Type B pancreatic cell (in vitro differentiated cells): Measurements from ENCODE around the gene TMEM255B. TPM values are rescaled to one million over a fixed set of nuclear protein-coding genes. Genes with fewer than 3 reads are reported as not detected.

Experiments
- DNase-seq: peaks from one replicate; pipeline ENCODE4 v3.0.0; 2021; ENCODE audit warnings: mixed read lengths; ENCODE audit not compliant: unreplicated experiment; ENCODE audit errors: extremely low spot score
- H3K27ac Mint-ChIP-seq: 2 replicates; pipeline ENCODE4 v1.8.0; 2021; ENCODE audit warnings: mild to moderate bottlenecking, mixed read lengths
- H3K27me3 Mint-ChIP-seq: 2 replicates; pipeline ENCODE4 v1.8.0; 2021; ENCODE audit warnings: mixed read lengths
- H3K36me3 Mint-ChIP-seq: 2 replicates; pipeline ENCODE4 v1.8.0; 2021; ENCODE audit warnings: mixed read lengths
- H3K4me1 Mint-ChIP-seq: one replicate; pipeline ENCODE4 v1.8.0; 2021; ENCODE audit warnings: mixed read lengths; ENCODE audit not compliant: unreplicated experiment
- H3K4me3 Mint-ChIP-seq: 2 replicates; pipeline ENCODE4 v1.8.0; 2021; ENCODE audit warnings: mild to moderate bottlenecking, mixed read lengths
- H3K9me3 Mint-ChIP-seq: 2 replicates; pipeline ENCODE4 v1.8.0; 2021; ENCODE audit warnings: mixed read lengths
- total RNA-seq: library from RNA; stranded (reverse); gene quantifications from 2 replicates; pipeline ENCODE4 v1.2.1, GENCODE V29; 2021; ENCODE audit warnings: low replicate concordance
- TF ChIP-seq, protein P1 (sequence below): fragments of 200-600 bp; sonication (generic); conservative IDR thresholded peaks from 2 replicates; pipeline ENCODE4 v1.5.0; 2021; ENCODE audit warnings: antibody characterized with exemption, mild to moderate bottlenecking

The TMEM255B gene
- total RNA-seq, 1 donor from 2014 or later: 0.92 TPM

DNA sequence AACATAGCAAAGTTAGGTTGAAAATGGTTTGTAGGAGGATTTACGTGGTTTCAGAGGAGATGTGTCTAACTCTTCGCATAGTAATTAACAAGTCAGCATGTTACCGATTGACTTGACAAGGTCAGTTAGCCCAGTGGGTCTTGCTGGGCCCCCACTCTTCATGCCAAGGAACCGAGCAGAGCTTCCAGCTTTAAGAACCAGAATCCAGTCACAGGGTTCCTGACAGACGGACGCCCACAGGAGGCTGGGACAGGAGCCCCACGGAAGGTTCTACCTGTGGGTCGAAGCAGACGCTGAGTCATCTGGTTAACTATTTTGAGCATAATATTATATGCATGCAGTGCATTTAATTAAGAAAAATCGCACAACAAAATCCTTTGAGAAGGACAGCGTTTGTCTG lies 3.5 kb downstream of the TMEM255B start:
- no peaks in the 10 kb centered on the region for H3K36me3 Mint-ChIP-seq

DNA sequence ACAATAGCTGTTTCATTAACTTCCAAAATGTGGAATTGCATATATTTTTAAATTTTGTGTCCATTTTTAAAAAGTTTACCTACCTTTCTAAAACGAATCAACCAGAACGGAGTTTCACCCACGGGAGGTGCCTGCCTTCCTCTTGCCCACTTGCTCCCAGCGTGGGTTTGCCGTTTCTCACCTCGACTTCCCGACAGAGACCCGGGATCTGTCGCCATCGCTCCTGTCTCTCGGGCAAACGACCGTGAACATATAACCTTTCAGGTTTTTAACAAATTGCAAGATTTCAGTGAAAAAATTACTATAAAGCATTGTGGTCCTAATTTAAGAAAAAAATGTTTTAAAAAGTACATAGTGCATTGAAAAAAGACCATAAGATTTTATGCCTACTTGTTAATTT lies 4.2 kb downstream of the TMEM255B start:
- no peak overlapping the region for H3K27ac Mint-ChIP-seq
- H3K9me3 Mint-ChIP-seq: no peaks in the 10 kb centered on the region
- peaks cover 6% of the 10 kb centered on the region for H3K4me1 Mint-ChIP-seq
- no peaks in the 10 kb centered on the region for H3K36me3 Mint-ChIP-seq
- TF ChIP-seq, protein P1, sequence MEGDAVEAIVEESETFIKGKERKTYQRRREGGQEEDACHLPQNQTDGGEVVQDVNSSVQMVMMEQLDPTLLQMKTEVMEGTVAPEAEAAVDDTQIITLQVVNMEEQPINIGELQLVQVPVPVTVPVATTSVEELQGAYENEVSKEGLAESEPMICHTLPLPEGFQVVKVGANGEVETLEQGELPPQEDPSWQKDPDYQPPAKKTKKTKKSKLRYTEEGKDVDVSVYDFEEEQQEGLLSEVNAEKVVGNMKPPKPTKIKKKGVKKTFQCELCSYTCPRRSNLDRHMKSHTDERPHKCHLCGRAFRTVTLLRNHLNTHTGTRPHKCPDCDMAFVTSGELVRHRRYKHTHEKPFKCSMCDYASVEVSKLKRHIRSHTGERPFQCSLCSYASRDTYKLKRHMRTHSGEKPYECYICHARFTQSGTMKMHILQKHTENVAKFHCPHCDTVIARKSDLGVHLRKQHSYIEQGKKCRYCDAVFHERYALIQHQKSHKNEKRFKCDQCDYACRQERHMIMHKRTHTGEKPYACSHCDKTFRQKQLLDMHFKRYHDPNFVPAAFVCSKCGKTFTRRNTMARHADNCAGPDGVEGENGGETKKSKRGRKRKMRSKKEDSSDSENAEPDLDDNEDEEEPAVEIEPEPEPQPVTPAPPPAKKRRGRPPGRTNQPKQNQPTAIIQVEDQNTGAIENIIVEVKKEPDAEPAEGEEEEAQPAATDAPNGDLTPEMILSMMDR: no peak
- DNase-seq: no peak
- peaks cover 54% of the 10 kb centered on the region for H3K27me3 Mint-ChIP-seq
- H3K4me3 Mint-ChIP-seq: no peak overlapping the region

More for the DNA sequence above, 3.5 kb downstream of the TMEM255B start:
- Mint-ChIP-seq H3K4me1 (peaks cover 6% of the 10 kb centered on the region), H3K9me3 (no peaks in the 10 kb centered on the region), H3K27ac (no peak overlapping the region), H3K27me3 (peaks cover 55% of the 10 kb centered on the region), H3K4me3 (no peak overlapping the region)
- TF ChIP-seq, protein P1: no peak
- no peak for DNase-seq

- H3K36me3 Mint-ChIP-seq: no peaks in the 10 kb centered on the region
- H3K4me1 Mint-ChIP-seq: peaks cover 6% of the 10 kb centered on the region
- no peaks in the 10 kb centered on the region for H3K9me3 Mint-ChIP-seq
- TF ChIP-seq, protein P1: no peak
- no peak for DNase-seq
- H3K27me3 Mint-ChIP-seq: peaks cover 50% of the 10 kb centered on the region
- no peak overlapping the region for H3K27ac Mint-ChIP-seq
- H3K4me3 Mint-ChIP-seq: no peak overlapping the region
Observed at GRCh38 chr13:113763961-113764792, 5.2 kb downstream of the TMEM255B start.

DNA sequence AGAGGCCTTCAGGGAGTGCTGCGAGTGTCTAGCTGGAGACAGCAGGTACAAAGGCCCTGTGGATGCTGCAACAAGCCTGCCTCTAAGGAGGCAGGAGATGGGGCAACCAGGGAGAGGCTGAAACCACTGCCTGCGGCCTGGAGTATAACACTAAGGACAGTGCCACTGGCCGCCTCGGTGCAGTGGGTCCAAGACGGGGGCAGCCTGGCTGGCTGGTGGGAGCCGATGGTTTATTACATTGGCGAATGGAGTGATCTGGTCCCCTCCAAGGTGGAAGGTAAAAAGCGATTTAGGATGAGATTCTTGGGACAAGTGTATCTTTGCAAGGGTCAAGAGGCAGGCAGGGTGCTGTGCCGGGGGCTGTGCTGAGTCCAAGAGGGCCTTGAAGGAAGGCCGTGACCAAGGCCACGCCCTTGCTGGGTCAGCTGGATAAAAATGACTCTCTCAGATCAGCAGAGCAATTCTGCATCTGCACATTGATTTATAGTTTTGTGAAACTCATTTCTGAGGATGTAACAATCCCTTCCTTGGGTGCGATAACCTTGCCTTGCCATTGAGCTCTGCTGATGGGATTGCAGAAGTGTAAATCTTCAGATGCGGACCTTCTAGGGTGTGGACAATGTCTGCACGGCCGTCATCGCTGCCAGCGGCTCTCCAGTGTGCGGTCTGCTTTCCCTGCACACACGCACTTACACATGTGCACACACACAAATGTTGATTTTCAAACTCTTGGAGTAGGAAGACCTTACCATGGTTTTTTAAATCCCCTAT lies 6.0 kb downstream of the TMEM255B start:
- no peak for DNase-seq
- Mint-ChIP-seq H3K36me3 (no peaks in the 10 kb centered on the region), H3K27me3 (peaks cover 42% of the 10 kb centered on the region), H3K27ac (no peak overlapping the region), H3K4me1 (no peaks in the 10 kb centered on the region), H3K4me3 (no peak overlapping the region), H3K9me3 (no peaks in the 10 kb centered on the region)
- TF ChIP-seq, protein P1: no peak

DNA sequence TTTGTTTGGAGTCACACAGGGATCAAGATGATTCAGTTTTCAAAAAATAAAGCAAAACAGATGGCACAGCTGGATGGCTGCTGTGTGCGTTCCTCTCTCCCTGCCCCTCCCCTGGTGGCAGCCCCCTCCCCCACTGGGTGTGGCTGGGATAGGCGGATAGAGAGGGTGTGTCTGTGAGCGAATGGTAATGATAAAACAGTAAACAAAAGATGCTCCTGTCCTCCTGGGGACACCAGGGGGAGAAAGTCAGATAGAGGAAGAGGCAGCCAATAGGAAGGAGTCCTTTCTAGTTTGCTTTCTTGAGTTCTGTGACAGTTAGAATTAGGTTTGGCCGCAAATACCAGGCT lies 6.5 kb downstream of the TMEM255B start:
- TF ChIP-seq, protein P1: no peak
- no peak for DNase-seq
- H3K27me3 Mint-ChIP-seq: peaks cover 36% of the 10 kb centered on the region

More for the DNA sequence above, 6.5 kb downstream of the TMEM255B start:
- Mint-ChIP-seq H3K4me3 (no peak overlapping the region), H3K9me3 (no peaks in the 10 kb centered on the region), H3K36me3 (no peaks in the 10 kb centered on the region), H3K27ac (no peak overlapping the region), H3K4me1 (no peaks in the 10 kb centered on the region)
